GDM1 (cell line): ENCODE measurements around the gene GJD4.

ENCODE experiments used
- DNase-seq: peaks from one replicate; lab custom pipeline; 2025; lab: John Stamatoyannopoulos, UW

GJD4 gene

DNA sequence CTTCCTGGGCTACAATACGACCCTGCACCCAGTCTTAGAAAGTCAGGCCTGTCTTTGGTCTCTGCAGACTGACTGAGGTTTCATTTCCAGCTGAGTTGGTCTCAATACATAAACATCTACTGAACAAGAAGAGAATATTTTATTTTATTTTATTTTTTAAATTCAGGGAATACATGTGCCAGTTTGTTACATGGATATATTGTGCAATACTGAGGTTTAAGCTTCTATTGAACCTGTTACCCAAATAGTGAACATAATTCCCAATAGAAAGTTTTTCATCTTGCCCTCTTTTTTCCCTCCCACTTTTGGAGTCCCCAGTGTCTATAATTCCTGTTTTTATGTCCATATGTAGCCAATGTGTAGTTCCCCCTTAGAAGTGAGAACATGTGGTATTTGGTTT is 26.3 kb downstream of the GJD4 start:
- DNase-seq: no peak

DNA sequence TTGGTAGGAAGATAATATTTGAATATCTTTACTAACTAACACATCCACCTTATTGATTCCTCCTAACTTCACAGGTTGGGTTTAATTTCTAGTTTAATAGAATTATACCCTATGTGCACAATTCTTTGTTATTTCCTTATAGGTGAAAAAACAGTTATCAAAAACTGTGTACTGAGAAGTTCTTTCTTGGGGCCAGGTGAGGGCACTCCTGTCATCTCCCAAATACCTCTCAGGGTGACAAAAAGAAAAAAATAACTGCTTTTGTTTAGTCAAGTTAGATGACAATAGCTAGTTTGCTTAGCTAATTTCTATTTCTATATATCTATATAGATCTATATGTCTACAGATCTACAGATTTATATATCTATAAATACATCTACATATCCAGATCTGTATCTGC is 26.9 kb downstream of the GJD4 start:
- DNase-seq: no peak

DNA sequence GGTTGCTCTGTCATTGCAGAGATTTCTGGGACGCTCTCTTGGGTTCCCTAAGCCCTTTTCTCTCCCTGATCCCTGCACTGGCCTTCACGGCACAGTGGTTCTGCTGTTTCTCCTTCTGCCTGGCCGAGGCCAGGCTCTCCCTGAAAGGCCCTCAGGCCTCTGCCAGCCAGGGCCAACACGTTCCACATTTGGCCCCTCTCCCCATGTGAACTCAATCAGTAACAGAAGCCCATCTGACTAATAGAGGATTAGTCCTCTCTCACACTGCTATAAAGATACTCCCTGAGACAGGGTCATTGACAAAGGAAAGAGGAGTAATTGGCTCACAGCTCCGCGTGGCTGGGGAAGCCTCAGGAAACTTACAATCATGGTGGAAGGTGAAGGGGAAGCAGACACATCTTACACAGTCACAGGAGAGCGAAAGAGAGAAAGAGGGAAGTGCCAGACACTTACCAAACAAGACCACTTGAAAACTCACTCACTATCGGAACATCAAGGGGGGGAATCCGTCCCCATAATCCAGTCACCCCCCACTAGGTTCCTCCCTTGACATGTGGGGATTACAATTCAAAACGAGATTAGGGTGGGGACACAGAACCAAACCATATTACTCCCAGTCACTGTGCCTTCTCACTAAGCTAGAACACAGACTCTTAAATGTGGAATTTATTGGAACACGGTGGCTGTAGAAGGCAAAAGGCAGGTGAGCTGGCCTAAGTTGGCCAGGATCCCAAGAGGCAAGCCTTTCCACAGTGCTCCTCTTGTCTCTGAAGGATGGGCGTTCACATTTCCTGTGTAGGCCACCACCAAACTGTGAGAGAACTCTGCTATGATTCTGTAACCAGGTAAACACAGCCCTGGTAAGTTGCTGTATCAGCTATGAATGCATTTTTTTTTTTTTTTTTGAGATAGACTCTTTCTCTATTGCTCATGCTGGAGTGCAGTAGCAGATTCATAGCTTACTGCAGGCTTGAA is 28.2 kb downstream of the GJD4 start:
- DNase-seq: no peak

DNA sequence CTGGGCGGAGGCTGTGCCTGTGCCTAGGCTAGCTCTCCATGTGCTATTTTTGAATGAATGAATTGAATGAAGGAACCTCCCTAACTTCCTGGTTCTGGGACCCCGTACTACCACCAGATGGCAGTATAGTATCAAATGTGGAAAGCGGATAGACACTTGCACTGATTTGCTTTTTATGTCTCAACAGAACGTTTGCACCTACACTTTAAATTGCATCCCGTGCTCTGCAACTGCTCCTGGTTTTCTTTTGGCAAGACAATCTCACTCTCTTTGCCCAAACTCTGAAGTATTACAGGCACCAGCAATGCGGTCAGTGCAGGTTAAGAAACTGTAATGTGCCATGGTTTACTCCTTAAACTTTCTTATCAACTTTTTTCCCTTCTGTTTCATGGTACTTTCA is 30.4 kb downstream of the GJD4 start:
- peak; percentile 32 for DNase-seq

DNA sequence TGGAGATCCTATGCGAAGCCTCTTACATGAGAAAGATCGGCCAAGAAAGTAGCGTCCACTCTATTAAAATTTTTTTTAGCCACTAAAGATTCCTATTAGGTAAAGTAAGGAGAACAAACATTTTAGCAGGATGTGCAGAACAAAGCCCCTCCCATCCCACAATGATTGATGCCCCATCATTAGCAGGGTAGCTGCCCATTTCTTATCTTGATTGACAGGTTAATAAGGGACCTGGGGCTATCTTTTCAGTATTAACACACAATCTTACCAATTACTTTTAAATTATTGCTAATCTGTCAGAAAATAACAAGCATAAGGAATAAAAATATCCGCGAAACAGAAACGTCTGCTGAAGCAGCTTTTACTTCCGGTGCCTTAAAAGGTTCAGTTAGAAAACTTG is 31.8 kb downstream of the GJD4 start:
- no peak for DNase-seq

DNA sequence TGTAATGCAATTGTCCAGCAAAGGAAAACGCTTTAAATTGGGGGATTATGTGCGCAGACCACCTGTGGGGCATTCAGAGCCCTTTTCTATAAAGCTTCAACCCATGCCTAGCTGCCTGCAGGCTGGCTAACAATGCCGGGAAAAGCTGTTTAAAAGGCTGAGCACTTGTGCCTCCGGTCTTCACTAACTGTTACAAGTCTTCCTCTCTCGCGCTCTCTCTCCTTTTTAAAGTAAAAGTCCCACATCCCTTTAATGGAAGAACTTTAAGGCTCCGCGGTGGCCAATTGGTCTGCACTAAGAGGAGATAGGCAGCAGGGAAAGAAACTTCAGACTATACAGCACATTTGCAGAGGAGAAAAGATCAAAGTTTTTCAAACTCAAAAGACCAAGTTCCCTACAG is 32.3 kb downstream of the GJD4 start:
- no peak for DNase-seq

DNA sequence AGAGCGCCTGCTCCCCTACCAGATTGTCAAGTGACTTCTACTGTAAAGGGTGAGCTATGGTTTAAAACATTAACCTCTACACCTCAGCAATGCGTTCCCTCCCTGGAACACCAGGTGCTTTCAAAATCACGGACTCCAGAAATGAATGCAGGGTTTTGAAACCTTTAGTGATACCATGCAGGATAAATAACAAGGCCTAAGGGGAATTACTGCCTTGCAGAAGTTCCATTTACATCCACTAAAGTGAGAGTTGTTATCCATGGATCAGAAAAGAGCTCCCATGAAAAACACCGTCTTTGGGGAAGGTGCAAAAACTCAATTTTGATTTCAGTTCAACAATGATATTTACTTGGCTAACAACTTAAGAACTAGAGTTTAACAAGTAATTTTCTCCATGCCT is 33.0 kb downstream of the GJD4 start:
- DNase-seq: no peak

DNA sequence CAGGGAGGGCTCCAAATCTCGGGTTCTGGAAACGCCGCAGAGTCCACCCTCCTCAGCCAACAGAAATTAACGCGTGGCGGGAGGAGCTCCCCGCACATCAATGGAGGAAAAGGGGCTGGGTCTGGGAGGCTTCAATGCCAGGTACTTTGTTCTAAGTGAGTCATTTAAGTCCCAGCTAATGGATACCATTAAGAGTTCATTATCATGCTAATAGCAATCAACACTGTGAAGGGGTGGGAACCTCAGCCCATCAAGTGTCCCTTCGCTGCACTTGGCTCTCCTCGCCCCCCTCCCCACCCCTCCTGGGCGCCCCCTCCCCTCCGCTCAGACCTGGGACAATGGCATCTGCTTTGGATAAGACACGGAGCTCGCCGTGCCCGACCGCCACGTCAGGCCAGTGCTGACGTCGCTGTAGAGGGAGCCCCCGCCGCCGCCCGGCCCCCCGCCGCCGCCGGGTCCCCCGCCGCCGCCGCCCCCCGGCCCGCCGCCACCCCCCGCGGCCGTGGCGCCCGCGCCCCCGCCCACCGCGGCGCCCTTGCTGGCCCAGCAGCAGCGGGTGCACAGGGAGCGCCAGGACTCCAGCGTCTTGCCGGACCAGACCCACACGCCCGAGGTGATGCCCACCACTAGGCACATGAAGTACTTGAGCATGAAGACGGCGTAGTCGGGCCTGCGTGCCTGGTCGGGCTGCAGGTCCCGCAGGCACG is 34.0 kb downstream of the GJD4 start:
- DNase-seq: no peak

DNA sequence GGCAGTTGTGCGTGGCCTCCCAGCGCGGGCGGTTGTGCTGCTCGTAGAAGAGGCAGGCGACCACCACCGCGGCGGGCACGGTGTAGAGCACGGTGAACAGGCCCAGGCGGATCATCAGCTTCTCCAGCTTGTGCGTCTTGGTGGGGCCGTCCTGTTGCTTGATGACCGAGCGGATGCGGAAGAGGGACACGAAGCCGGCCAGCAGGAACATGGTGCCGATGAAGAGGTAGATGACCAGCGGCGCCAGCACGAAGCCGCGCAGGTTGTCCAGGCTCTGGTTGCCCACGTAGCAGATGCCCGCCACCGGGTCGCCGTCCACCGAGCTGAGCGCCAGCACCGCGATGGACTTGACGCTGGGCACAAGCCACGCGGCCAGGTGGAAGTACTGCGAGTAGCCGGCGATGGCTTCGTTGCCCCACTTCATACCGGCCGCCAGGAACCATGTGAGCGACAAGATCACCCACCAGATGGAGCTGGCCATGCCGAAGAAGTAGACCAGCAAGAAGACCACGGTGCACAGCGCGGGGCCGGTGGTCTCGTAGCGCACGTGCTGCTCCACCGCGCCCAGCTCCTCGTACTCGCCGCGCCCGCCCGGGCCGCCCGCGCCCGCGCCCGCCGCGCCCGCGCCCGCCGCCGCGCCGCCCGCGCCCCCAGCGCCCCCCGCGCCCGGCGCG is 34.7 kb downstream of the GJD4 start:
- DNase-seq: no peak

DNA sequence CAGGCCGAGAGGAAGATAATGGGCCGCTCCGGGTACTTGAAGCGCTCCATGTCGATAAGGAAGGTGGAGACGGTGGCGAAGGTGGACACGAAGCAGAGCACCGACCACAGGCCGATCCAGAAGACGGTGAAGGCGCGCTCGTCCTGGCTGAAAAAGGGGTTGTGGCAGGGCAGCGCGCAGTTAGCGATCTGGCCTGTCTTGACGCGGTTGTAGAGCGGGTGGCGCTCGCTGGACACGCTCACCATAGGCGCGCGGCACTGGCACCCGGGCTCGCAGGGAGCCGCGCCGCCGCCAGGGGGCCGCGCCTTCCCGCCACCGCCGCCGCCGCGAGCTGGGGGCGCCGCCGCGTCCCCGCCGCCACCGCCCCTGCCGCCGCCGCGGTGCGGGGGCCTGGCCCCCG is 35.3 kb downstream of the GJD4 start:
- DNase-seq: peak; percentile 19

DNA sequence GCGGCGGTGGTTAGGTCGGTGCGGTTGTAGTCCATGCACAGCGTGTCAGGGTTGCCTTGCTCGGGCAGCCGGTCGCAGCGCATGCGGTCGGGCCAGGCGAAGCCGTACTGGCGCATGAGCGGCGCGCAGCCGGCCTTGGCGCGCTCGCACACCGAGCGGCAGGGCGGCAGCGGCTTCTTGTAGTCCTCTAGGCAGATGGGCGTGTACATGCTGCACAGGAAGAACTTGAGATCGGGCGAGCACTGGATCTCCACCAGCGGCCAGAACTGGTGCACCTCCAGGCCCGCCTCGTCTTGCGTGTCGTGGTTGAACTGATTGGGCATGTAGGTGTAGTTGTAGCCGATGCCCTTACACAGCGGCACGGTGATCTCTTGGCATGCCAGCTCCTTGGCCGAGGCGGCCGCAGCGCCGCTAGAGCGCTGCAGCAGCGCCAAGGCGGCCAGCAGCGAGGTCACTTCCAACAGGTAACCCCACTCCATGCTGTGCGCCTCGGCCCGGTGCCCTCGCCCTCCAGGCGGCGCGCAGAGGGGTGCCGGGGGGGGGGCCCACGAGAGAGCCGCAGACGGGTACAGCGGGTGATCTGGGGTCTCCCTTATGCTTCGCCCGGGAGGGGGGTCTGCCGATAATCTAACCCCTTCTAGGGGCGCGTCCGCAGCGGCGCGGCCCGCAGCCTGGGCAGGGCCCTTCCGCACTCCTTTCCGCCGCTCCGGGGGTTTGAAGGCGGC is 36.0 kb downstream of the GJD4 start:
- DNase-seq: peak; percentile 28

DNA sequence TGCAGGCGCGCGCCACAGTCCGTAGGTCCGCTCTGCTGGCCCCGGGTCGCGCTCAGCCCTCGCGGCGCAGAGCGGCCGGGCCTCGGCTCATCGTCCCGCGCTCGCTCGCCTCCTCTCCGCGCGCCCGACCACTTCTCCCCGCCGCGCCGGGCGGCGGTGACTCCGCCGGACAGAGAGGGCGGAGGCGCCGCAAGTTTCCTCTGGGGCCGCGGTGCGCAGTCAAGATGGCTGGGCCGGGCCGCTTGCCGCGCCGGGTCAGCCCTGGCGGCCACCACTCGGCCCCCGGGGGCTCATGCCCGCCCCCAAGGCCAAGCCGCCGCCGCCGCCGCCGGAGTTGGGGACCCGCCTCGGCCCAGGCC is 36.5 kb downstream of the GJD4 start:
- no peak for DNase-seq

DNA sequence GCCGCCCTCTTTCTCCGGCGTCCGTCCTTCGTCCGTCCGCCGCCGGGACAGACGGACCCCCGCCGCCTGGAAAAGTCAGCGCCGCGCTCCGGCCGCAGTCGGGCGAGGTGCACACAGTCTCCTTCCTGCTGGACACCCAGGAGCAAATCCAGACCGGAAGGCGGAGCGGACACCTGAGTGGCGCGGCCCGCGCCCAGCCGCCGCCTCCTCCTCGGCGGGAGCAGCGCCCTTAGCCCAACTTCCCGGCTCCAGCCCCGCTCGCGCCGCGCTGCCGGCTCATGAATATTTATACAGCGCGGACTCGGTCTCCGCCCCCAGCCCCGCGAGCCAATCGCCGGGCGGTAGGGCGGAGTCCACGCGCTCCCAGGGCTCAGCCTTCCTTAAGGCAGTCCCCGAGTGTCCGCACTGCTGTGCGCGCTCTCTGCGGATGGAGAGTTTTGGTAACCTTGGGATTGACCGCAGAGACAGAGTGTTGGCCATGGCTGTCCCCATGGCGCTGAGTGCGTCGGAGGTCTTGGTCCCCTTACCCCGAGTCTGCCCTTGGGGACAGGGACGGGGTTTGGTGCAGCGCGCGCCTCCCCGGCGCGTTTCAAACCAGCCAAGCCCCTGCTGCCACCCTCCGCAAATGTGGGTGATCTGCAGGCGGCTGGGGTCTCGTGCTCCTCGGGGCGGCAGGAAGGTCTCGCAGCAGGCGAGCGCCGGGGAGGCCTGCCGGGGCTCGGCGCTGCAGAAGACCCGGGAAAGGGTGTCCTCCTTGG is 37.1 kb downstream of the GJD4 start, which contains the start of gene FZD8:
TSS of gene FZD8 (minus strand) at position 262 of the 758 bp plus-strand sequence. CDS start 867 bp downstream, outside the sequence.
- peak; percentile 58 for DNase-seq

DNA sequence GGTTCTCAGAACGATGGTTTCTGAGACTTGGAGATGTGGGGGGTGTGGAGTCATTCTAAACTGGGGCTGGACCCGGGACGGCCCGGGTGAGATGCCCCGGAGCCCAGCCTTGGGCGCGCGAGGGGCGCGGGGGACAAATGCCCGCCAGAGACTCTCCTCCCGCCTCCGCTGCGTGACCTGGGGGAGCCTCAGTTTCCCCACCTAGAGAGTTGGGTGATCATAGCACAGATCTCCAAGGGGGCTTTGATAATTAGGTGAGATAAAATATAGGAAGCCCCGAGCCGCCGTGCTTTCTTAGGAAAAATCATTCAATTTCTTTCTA is 37.6 kb downstream of the GJD4 start:
- DNase-seq: no peak

DNA sequence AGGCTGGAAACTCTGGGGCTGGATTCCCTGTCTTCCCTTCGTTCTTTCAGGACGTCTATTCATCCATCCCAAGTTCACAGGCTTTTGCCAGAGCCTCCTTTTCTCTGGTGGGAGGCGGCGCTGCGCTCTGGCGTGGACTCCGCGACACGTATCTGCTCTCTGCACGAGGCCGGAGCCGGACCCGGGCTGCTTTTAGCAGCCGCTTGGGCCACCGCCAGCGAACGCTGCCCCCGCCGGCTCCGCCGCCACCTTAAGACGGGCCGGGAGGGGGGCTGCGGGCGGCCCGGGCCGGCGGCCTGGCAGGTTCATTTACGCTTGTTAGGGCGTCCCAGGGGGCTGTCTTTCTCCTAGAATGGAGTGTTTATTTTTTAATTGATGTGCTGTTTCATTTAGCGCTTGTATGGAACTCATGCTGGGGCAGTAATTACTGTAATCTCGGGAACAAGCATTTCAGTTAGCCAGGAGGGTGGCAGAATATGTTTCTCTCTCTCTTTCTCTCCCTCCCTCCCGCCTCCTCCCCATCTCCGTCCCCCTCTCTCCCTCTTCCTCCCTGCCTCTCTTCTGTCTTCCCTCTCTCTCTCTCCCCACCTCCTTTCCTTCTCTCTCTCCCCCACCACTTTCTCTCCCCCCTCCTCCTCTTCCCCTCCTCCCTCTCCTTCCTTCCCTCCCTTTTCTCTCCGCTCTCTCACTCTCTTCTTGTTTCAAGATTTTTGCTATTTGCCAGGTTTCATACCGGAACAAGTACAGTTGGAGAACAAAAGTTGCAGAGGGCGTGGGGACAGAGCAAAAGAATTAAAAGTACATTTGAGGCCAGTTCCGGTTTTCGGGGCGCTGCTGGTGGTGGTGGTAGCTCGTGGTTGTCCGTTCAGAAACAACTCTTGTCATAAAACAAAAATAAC is 38.3 kb downstream of the GJD4 start:
- DNase-seq: no peak

DNA sequence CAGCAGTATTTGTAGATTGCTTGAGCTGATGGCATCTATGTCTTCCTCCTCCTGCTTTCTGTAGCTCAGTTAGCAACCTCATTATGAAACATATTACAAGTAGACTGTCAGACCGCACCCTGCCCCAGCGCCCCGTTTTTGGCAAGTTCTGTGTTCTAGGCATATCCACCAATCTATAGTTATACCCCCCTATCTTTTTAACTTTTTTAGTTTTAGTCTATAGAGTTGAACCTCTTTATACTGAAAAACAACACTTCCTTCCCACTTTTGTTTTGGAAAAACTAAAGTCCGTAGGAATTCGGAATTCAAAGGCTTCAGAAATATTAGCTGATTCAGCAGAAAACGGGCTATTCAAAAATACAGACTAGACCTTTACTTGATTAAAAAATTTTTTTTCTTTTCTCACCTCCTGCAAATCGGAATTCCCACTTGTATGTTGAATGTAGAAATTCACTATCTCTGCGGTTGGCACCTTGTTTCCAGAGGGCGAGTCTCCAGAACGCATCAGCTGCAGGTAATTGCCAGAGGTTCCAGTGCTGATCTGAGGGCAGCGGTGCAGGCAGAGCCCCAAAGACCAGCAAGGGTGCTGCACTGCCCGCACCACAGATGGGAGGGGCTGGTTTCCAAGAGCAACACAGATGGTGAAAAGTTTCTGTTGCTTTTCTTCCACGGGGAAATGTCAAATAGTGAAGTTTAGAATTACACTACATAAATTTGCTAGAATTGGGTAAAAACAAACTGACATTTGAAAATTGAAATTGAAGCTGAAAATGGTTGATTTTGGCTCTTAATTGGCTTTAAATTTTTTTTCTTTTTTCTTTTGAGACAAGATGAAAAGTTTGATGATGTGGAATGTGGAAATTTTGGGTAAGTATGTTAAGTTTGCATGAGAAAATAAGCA is 39.2 kb downstream of the GJD4 start:
- DNase-seq: no peak

DNA sequence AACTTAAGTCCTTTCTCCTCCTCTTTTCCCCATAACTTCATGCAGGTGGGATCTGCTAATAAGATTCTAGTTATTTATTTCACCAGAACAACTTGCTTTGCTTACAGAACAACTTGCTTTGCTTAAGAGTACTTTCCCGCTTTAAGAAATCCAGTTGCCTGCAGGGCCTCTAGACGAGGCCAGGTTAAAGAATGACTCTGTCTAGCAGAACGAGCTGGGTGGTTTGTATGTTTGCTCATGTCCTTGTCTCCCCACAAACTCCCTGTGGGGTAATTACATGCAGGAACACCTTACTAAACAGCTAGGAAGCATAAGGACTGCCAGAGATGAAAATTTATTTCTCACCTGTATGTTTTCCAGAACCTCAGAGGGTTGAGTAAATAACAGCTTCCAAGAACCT is 45.8 kb downstream of the GJD4 start:
- DNase-seq: no peak

DNA sequence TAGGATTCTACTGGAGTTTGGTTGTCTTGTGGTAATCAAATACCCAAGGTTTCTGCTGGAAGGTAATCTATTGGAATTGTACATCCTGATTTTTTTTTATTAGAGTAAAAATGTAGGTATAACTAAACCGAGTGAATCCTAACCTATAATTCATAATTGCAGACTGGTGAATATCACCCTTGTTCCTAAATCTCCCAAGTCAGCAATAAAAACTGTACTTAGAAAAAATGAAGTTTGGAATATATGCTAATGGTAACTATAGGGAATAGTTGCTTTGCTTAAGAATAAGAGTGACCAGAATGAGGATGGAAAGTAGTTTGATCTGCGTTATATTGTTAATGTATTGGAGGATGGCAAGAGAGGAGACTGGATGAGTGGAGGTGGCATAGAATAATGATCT is 47.7 kb downstream of the GJD4 start:
- DNase-seq: no peak

DNA sequence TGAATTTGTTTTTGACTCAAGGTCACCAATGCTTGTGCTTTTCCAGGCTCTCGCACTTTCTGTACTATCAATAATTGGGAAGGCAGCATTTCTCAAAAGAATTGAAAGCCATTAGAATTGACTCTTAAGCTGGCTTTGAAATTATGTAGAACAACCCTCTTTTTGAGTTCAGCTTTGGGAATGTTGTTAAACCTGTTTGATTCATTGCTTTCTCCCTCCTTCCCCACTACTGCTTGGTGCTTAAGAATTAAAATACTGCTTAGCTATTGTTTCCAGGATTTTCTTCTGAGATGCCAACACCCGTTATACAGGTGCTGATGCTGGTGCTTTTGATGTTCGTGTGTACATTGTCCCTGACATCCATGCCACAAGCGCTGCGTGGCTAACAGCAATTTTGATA is 52.5 kb downstream of the GJD4 start:
- no peak for DNase-seq
